Sigmoid colon (tissue), 7 donors: ENCODE data around the gene PDCD7. TPM values are rescaled to one million over a fixed set of nuclear protein-coding genes. Genes with fewer than 3 reads are reported as not detected.

Experiments used
- DNase-seq: peaks from one replicate; pipeline ENCODE4 v3.0.0-alpha.2; 2019
- H3K27ac ChIP-seq, 4 donors: fragments of 200-600 bp; sonication (generic); one replicate each; pipeline ENCODE4 v1.5.1; 2016 to 2019; ENCODE audit warnings: mild to moderate bottlenecking in 1 of 4
- H3K27me3 ChIP-seq, 3 donors: fragments of 200-600 bp; sonication (generic); one replicate each; pipeline ENCODE4 v1.5.1; 2019; ENCODE audit warnings: mild to moderate bottlenecking in 1 of 3
- H3K36me3 ChIP-seq, 4 donors: fragments of 200-600 bp; sonication (generic); one replicate each; pipeline ENCODE4 v1.5.1; 2016 to 2019
- H3K4me1 ChIP-seq, 4 donors: fragments of 200-600 bp; sonication (generic); one replicate each; pipeline ENCODE4 v1.5.1; 2017 to 2019
- H3K4me3 ChIP-seq, 4 donors: fragments of 200-600 bp; sonication (generic); one replicate each; pipeline ENCODE4 v1.5.1; 2017 to 2019; ENCODE audit warnings: mild to moderate bottlenecking in 2 of 4, moderate library complexity in 1 of 4
- H3K9me3 ChIP-seq, 4 donors: fragments of 200-600 bp in 3 of 4; sonication (generic) in 3 of 4; one replicate each; pipeline versions ENCODE4 v1.5.1 to v1.6.1; 2013 to 2019
- CTCF ChIP-seq, 4 experiments: fragments of 450-650 bp in 3 of 4; fragments of 200-600 bp in 1 of 4; IDR thresholded peaks; one replicate each; pipeline ENCODE4 v1.5.1; 2016 to 2019; ENCODE audit warnings: antibody characterized with exemption in 4 of 4, mild to moderate bottlenecking in 3 of 4, moderate library complexity in 2 of 4
- EP300 ChIP-seq, 4 donors: sonication (generic); formaldehyde crosslinking; IDR thresholded peaks; one replicate each; pipeline ENCODE4 v1.6.1; 2017; ENCODE audit warnings: antibody characterized with exemption in 4 of 4
- POLR2A ChIP-seq, 2 donors: fragments of 450-650 bp; IDR thresholded peaks; one replicate each; pipeline ENCODE4 v1.6.1; 2016; ENCODE audit warnings: antibody characterized with exemption in 2 of 2, mild to moderate bottlenecking in 2 of 2, moderate library complexity in 2 of 2
- POLR2AphosphoS5 ChIP-seq, 4 donors: sonication (generic); formaldehyde crosslinking; IDR thresholded peaks; one replicate each; pipeline ENCODE4 v1.6.1; 2017; ENCODE audit warnings: antibody characterized with exemption in 4 of 4
- WGBS, 2 donors: extraction: QIAGEN DNeasy Blood & Tissue Kit; methylation state at CpG; one replicate each; pipeline ENCODE4 v1.1.7; 2013; 5-methylcytosine and 5-hydroxymethylcytosine counted together
- intact Hi-C: fragments of 100-400 bp; cut with DNase I; formaldehyde crosslinking; loops from one replicate; pipeline ENCODE4 v1.15.1; 2023
- polyA plus RNA-seq, 3 donors: library from polyadenylated mRNA; stranded (reverse); fragments of 200-250 nt; gene quantifications; one replicate each; pipeline ENCODE4 v1.2.3, GENCODE V29; 2013
- total RNA-seq, 4 donors: library from RNA; depleted of rRNA; stranded (reverse); fragments of >200 nt; gene quantifications; one replicate each; pipeline ENCODE4 v1.1.0, GENCODE V29; 2016
- donor health status: healthy with polysubstance abuse.
- donor health status: Bipolar disorder and iron deficiency.
- donor health status: healthy.

The PDCD7 gene
- total and polyA plus RNA-seq, 7 donors: 7.8 to 30.1 (median 20.4) TPM

GRCh38 chr15:65092911-65093792 is 40.5 kb downstream of the PDCD7 start:
- DNase-seq: peak; percentile 64
- 93 to 94% methylated on average over 17 of the region's 17 CpGs for WGBS, 2 donors
- no peak for TF ChIP-seq POLR2AphosphoS5 (IDR thresholded peaks at IDR 0.05)
- TF ChIP-seq CTCF (IDR thresholded peaks at IDR 0.05): no peak
- TF ChIP-seq EP300 (IDR thresholded peaks at IDR 0.05): no peak
- TF ChIP-seq POLR2A (IDR thresholded peaks at IDR 0.05): no peak
- Histone ChIP-seq H3K27ac (peak overlapping the region; percentile 82 to 95 (median 89)), H3K9me3 (no peaks in the 10 kb centered on the region), H3K4me1 (peaks cover 3 to 82% (median 74%) of the 10 kb centered on the region in 4 donors), H3K27me3 (no peaks in the 10 kb centered on the region), H3K4me3 (no peak overlapping the region), H3K36me3 (peaks cover 0 to 9% (median 4%) of the 10 kb centered on the region in 4 donors)
- intact Hi-C loops: no loop called here

GRCh38 chr15:65091946-65092770 is 41.5 kb downstream of the PDCD7 start:
- Histone ChIP-seq H3K4me3 (no peak overlapping the region), H3K4me1 (peaks cover 3 to 90% (median 83%) of the 10 kb centered on the region in 4 donors), H3K27me3 (no peaks in the 10 kb centered on the region), H3K36me3 (no peaks in the 10 kb centered on the region), H3K9me3 (no peaks in the 10 kb centered on the region), H3K27ac (peak overlapping the region; percentile 82 to 95 (median 89))
- WGBS, 2 donors: 85 to 87% methylated on average over 12 of the region's 12 CpGs
- DNase-seq: peak; percentile 58
- intact Hi-C loops: no loop called here
- no peak for TF ChIP-seq POLR2AphosphoS5 (IDR thresholded peaks at IDR 0.05)
- no peak for TF ChIP-seq EP300 (IDR thresholded peaks at IDR 0.05)
- no peak for TF ChIP-seq CTCF (IDR thresholded peaks at IDR 0.05)
- TF ChIP-seq POLR2A (IDR thresholded peaks at IDR 0.05): no peak

- Histone ChIP-seq H3K4me1 (peaks cover 1 to 88% (median 80%) of the 10 kb centered on the region in 4 donors), H3K9me3 (no peaks in the 10 kb centered on the region), H3K36me3 (no peaks in the 10 kb centered on the region), H3K4me3 (no peak overlapping the region), H3K27me3 (no peaks in the 10 kb centered on the region), H3K27ac (peak overlapping the region; percentile 93 to 95 (median 94))
- DNase-seq: peak; percentile 71
- 80 to 82% methylated on average over 5 of the region's 5 CpGs for WGBS, 2 donors
- intact Hi-C loops: loop anchor here (5.0 kb wide), 1 partner anchor 97 kb away; no protein-coding TSS in a partner anchor
- TF ChIP-seq POLR2AphosphoS5 (IDR thresholded peaks at IDR 0.05) (peak in 2 of 4 donors; percentile 43 to 46), CTCF (IDR thresholded peaks at IDR 0.05) (no peak), POLR2A (IDR thresholded peaks at IDR 0.05) (no peak), EP300 (IDR thresholded peaks at IDR 0.05) (no peak)
Observed at GRCh38 chr15:65089206-65089824, 44.3 kb downstream of the PDCD7 start.

- no peaks in the 10 kb centered on the region for H3K36me3 ChIP-seq
- peak overlapping the region; percentile 93 to 95 (median 94) for H3K27ac ChIP-seq
- peaks cover 0 to 87% (median 76%) of the 10 kb centered on the region in 4 donors for H3K4me1 ChIP-seq
- 12 to 62% methylated on average over 6 of the region's 6 CpGs for WGBS, 2 donors
- H3K4me3 ChIP-seq: no peak overlapping the region
- intact Hi-C loops: loop anchor here (5.0 kb wide), 1 partner anchor 96 kb away; no protein-coding TSS in a partner anchor
- no peak for TF ChIP-seq POLR2A (IDR thresholded peaks at IDR 0.05)
- no peak for TF ChIP-seq EP300 (IDR thresholded peaks at IDR 0.05)
- TF ChIP-seq POLR2AphosphoS5 (IDR thresholded peaks at IDR 0.05): no peak
- TF ChIP-seq CTCF (IDR thresholded peaks at IDR 0.05): no peak
- DNase-seq: no peak
- H3K27me3 ChIP-seq: no peaks in the 10 kb centered on the region
- no peaks in the 10 kb centered on the region for H3K9me3 ChIP-seq
Observed at GRCh38 chr15:65088643-65089021, 45.0 kb downstream of the PDCD7 start.
